Parathyroid adenoma (tissue), 2 donors: Measurements from ENCODE around the gene CNGA4.

Source experiments
- H2AFZ ChIP-seq: fragments of 300-600 bp; sonication (generic); one replicate; pipeline ENCODE4 v1.7.0; 2017; ENCODE audit warnings: antibody characterized with exemption, mild to moderate bottlenecking
- H3K27ac ChIP-seq: fragments of 300-600 bp; sonication (generic); one replicate; pipeline ENCODE4 v1.7.0; 2017
- H3K27me3 ChIP-seq: fragments of 300-600 bp; sonication (generic); one replicate; pipeline ENCODE4 v1.7.0; 2017; ENCODE audit warnings: low read length; ENCODE audit not compliant: control insufficient read depth, insufficient read depth
- H3K36me3 ChIP-seq: fragments of 300-600 bp; sonication (generic); one replicate; pipeline ENCODE4 v1.7.0; 2017; ENCODE audit warnings: low read length; ENCODE audit not compliant: control insufficient read depth, insufficient read depth
- H3K4me1 ChIP-seq: fragments of 300-600 bp; sonication (generic); one replicate; pipeline ENCODE4 v1.7.0; 2017; ENCODE audit warnings: control low read depth
- H3K4me2 ChIP-seq: fragments of 300-600 bp; sonication (generic); one replicate; pipeline ENCODE4 v1.7.0; 2017; ENCODE audit warnings: low read length
- H3K4me3 ChIP-seq: fragments of 300-600 bp; sonication (generic); one replicate; pipeline ENCODE4 v1.7.0; 2017; ENCODE audit warnings: low read depth, low read length
- H3K79me2 ChIP-seq: fragments of 300-600 bp; sonication (generic); one replicate; pipeline ENCODE4 v1.7.0; 2017; ENCODE audit warnings: control low read depth
- H3K9ac ChIP-seq: fragments of 300-600 bp; sonication (generic); one replicate; pipeline ENCODE4 v1.7.0; 2017; ENCODE audit warnings: mild to moderate bottlenecking
- H3K9me3 ChIP-seq: fragments of 300-600 bp; sonication (generic); one replicate; pipeline ENCODE4 v1.7.0; 2017; ENCODE audit warnings: low read length; ENCODE audit not compliant: control insufficient read depth
- CTCF ChIP-seq: fragments of 300-600 bp; sonication (generic); IDR thresholded peaks from one replicate; pipeline ENCODE4 v1.7.0; 2017; ENCODE audit warnings: antibody characterized with exemption, mild to moderate bottlenecking
- donor health status: primary hyperparathyroidism.

Gene CNGA4

GRCh38 chr11:6237761-6238302 lies 1.1 kb upstream of the CNGA4 start:
- Histone ChIP-seq H3K27me3 (no peaks in the 10 kb centered on the region), H3K79me2 (peaks cover 7% of the 10 kb centered on the region), H2AFZ (no peak overlapping the region), H3K4me3 (no peak overlapping the region), H3K9me3 (no peaks in the 10 kb centered on the region), H3K27ac (no peak overlapping the region), H3K9ac (no peak overlapping the region), H3K36me3 (no peaks in the 10 kb centered on the region), H3K4me2 (no peak overlapping the region), H3K4me1 (no peaks in the 10 kb centered on the region)
- TF ChIP-seq CTCF = no peak

- no peak overlapping the region for H3K4me3 ChIP-seq
- H3K4me1 ChIP-seq = no peaks in the 10 kb centered on the region
- no peak overlapping the region for H2AFZ ChIP-seq
- no peaks in the 10 kb centered on the region for H3K27me3 ChIP-seq
- TF ChIP-seq CTCF = no peak
- H3K4me2 ChIP-seq = no peak overlapping the region
- H3K36me3 ChIP-seq = no peaks in the 10 kb centered on the region
- H3K27ac ChIP-seq = no peak overlapping the region
- H3K79me2 ChIP-seq = no peaks in the 10 kb centered on the region
- no peaks in the 10 kb centered on the region for H3K9me3 ChIP-seq
- H3K9ac ChIP-seq = no peak overlapping the region
Measured at GRCh38 chr11:6240139-6240538, 1.2 kb downstream of the CNGA4 start.

GRCh38 chr11:6240781-6241180 lies 1.9 kb downstream of the CNGA4 start:
- Histone ChIP-seq H3K9ac (no peak overlapping the region), H3K27me3 (no peaks in the 10 kb centered on the region), H3K36me3 (no peaks in the 10 kb centered on the region), H2AFZ (no peak overlapping the region), H3K9me3 (no peaks in the 10 kb centered on the region), H3K79me2 (no peaks in the 10 kb centered on the region), H3K4me3 (no peak overlapping the region), H3K27ac (no peak overlapping the region), H3K4me1 (no peaks in the 10 kb centered on the region), H3K4me2 (no peak overlapping the region)
- no peak for TF ChIP-seq CTCF

GRCh38 chr11:6241316-6241715 lies 2.4 kb downstream of the CNGA4 start:
- Histone ChIP-seq H3K27ac (no peak overlapping the region), H3K4me3 (no peak overlapping the region), H3K27me3 (no peaks in the 10 kb centered on the region), H2AFZ (no peak overlapping the region), H3K9ac (no peak overlapping the region), H3K4me1 (no peaks in the 10 kb centered on the region), H3K4me2 (no peak overlapping the region), H3K9me3 (no peaks in the 10 kb centered on the region), H3K79me2 (no peaks in the 10 kb centered on the region), H3K36me3 (no peaks in the 10 kb centered on the region)
- TF ChIP-seq CTCF = no peak

- no peaks in the 10 kb centered on the region for H3K9me3 ChIP-seq
- no peak for TF ChIP-seq CTCF
- no peak overlapping the region for H3K27ac ChIP-seq
- no peak overlapping the region for H3K9ac ChIP-seq
- H2AFZ ChIP-seq = no peak overlapping the region
- no peaks in the 10 kb centered on the region for H3K79me2 ChIP-seq
- no peaks in the 10 kb centered on the region for H3K36me3 ChIP-seq
- no peak overlapping the region for H3K4me3 ChIP-seq
- no peak overlapping the region for H3K4me2 ChIP-seq
- no peaks in the 10 kb centered on the region for H3K27me3 ChIP-seq
- no peaks in the 10 kb centered on the region for H3K4me1 ChIP-seq
Measured at GRCh38 chr11:6245536-6245935, 6.6 kb downstream of the CNGA4 start.
